ENCODE measurements around the gene SLC17A5. TPM values are rescaled to one million over a fixed set of nuclear protein-coding genes. Genes with fewer than 3 reads are reported as not detected.

Gene SLC17A5
- total and polyA plus RNA-seq, 9 of the 15 experiments (the other 6 are each of a cell fraction or from before 2014, with no cell fraction given) = 1.3 to 7.2 (median 3.4) TPM

DNA sequence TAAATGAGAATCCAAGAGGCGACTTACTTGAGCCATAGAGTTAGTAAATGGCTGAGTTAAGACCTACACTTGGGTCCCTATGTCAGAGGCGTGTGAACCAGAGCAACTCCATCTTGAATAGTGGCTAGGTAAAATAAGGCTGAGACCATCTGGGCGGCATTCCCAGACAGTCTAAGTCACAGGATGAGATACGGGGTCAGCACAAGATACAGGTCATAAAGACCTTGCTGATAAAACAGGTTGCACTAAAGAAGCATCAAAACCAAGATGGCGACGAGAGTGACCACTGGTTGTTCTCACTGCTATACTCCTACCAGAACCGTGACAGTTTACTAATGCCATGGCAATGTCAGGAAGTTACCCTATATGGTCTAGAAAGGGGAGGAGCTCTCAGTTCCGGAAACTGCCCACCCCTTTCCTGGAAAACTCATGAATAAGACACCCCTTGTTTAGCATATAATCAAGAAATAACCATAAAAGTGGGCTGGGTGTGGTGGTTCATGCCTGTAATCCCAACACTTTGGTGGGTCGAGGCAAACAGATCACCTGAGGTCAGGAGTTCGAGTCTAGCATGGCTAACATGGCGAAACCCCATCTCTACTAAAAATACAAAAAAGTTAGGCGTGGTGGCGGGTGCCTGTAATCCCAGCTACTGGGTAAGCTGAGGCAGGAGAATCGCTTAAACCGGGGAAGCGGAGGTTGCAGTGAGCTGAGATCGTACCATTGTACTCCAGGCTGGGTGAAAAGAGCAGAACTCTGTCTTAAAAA, 89.0 kb downstream of the SLC17A5 start (continued):
- no peak for TF ChIP-seq ZNF407 (IDR thresholded peaks at IDR 0.05; ENCODE audit: low read depth)
- peak; percentile 93 for TF ChIP-seq ZNF324 (CRISPR knock-in tag; IDR thresholded peaks at IDR 0.05)
- no peak for TF ChIP-seq PBX2 (CRISPR knock-in tag; IDR thresholded peaks at IDR 0.05; ENCODE audit: low read depth)
- TF ChIP-seq PBX2 (tag; conservative IDR thresholded peaks at IDR 0.05; ENCODE audit: low read depth) = peak; percentile 93
- TF ChIP-seq, protein P1, sequence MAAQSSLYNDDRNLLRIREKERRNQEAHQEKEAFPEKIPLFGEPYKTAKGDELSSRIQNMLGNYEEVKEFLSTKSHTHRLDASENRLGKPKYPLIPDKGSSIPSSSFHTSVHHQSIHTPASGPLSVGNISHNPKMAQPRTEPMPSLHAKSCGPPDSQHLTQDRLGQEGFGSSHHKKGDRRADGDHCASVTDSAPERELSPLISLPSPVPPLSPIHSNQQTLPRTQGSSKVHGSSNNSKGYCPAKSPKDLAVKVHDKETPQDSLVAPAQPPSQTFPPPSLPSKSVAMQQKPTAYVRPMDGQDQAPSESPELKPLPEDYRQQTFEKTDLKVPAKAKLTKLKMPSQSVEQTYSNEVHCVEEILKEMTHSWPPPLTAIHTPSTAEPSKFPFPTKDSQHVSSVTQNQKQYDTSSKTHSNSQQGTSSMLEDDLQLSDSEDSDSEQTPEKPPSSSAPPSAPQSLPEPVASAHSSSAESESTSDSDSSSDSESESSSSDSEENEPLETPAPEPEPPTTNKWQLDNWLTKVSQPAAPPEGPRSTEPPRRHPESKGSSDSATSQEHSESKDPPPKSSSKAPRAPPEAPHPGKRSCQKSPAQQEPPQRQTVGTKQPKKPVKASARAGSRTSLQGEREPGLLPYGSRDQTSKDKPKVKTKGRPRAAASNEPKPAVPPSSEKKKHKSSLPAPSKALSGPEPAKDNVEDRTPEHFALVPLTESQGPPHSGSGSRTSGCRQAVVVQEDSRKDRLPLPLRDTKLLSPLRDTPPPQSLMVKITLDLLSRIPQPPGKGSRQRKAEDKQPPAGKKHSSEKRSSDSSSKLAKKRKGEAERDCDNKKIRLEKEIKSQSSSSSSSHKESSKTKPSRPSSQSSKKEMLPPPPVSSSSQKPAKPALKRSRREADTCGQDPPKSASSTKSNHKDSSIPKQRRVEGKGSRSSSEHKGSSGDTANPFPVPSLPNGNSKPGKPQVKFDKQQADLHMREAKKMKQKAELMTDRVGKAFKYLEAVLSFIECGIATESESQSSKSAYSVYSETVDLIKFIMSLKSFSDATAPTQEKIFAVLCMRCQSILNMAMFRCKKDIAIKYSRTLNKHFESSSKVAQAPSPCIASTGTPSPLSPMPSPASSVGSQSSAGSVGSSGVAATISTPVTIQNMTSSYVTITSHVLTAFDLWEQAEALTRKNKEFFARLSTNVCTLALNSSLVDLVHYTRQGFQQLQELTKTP (IDR thresholded peaks at IDR 0.05; ENCODE audit: low read depth in 1 of 2, partially characterized antibody in 2 of 2) = peak in 1 of 2 experiments; percentile 38
- TF ChIP-seq, protein P2, sequence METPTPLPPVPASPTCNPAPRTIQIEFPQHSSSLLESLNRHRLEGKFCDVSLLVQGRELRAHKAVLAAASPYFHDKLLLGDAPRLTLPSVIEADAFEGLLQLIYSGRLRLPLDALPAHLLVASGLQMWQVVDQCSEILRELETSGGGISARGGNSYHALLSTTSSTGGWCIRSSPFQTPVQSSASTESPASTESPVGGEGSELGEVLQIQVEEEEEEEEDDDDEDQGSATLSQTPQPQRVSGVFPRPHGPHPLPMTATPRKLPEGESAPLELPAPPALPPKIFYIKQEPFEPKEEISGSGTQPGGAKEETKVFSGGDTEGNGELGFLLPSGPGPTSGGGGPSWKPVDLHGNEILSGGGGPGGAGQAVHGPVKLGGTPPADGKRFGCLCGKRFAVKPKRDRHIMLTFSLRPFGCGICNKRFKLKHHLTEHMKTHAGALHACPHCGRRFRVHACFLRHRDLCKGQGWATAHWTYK (CRISPR knock-in tag; IDR thresholded peaks at IDR 0.05) = peak; percentile 100
- peak; percentile 99 for TF ChIP-seq NFXL1 (CRISPR knock-in tag; IDR thresholded peaks at IDR 0.05)
- peak; percentile 99 for TF ChIP-seq CXXC5 (CRISPR knock-in tag; IDR thresholded peaks at IDR 0.05)

All from K562 (cell line).